Ovary (tissue), 9 donors: ENCODE results near the gene STK11IP. TPM values are rescaled to one million over a fixed set of nuclear protein-coding genes. Genes with fewer than 3 reads are reported as not detected.

ENCODE experiments used
- DNase-seq, 5 donors: peaks; one replicate each; pipeline ENCODE4 v3.0.0-alpha.2; 2019 to 2020
- H3K27ac ChIP-seq, 2 donors: fragments of 200-600 bp; one replicate each; pipeline versions ENCODE4 v1.5.1 to v1.8.0; 2019 to 2022
- H3K27me3 ChIP-seq: fragments of 200-600 bp; one replicate; pipeline ENCODE4 v1.8.0; 2022
- H3K36me3 ChIP-seq: fragments of 200-600 bp; sonication (generic); one replicate; pipeline ENCODE4 v1.5.1; 2019
- H3K4me1 ChIP-seq: one replicate; pipeline ENCODE4 v1.8.1; 2013; ENCODE audit warnings: mild to moderate bottlenecking, moderate library complexity; ENCODE audit not compliant: insufficient read depth
- H3K4me3 ChIP-seq: fragments of 200-600 bp; sonication (generic); one replicate; pipeline ENCODE4 v1.5.1; 2017
- H3K9me3 ChIP-seq, 2 donors: fragments of 200-600 bp in 1 of 2; sonication (generic) in 1 of 2; one replicate each; pipeline versions ENCODE4 v1.5.1 to v1.8.1; 2013 to 2019; ENCODE audit warnings: mild to moderate bottlenecking in 1 of 2, moderate library complexity in 1 of 2
- EP300 ChIP-seq: sonication (generic); formaldehyde crosslinking; IDR thresholded peaks from one replicate; pipeline ENCODE4 v1.6.1; 2017; ENCODE audit warnings: antibody characterized with exemption
- POLR2A ChIP-seq: fragments of 450-650 bp; IDR thresholded peaks from one replicate; pipeline ENCODE4 v1.6.1; 2017; ENCODE audit warnings: antibody characterized with exemption, mild to moderate bottlenecking, moderate library complexity
- WGBS, 3 donors: extraction: QIAGEN DNeasy Blood & Tissue Kit in 1 of 3; methylation state at CpG; one replicate each; pipeline versions ENCODE4 v1.1.5 to v1.1.7; 2013 to 2017; 5-methylcytosine and 5-hydroxymethylcytosine counted together
- intact Hi-C, 4 donors: fragments of 100-400 bp; cut with DNase I; formaldehyde crosslinking; loops; one replicate each; pipeline versions ENCODE4 v1.11.0 to v1.15.1; 2022 to 2023
- polyA plus RNA-seq, 2 donors: library from polyadenylated mRNA; stranded (reverse); fragments of 200-250 nt in 1 of 2; fragments of 350-450 nt in 1 of 2; fragmentation: Illumina TruSeq in 1 of 2; extraction: RNeasy Lipid Tissue Mini Kit (QIAGEN cat#74804) in 1 of 2; gene quantifications; one replicate each; pipeline ENCODE4 v1.2.3, GENCODE V29; 2013 to 2014
- total RNA-seq, 7 donors: library from RNA; depleted of rRNA in 2 of 7; stranded (reverse); fragments of >200 nt in 2 of 7; fragmentation: NEBNext Ultra II Directional in 3 of 7; extraction: Animal tissue kit (Norgen Biotek cat#: 25700) in 3 of 7; gene quantifications; one replicate each; pipeline versions ENCODE4 v1.1.0 to v1.2.4, GENCODE V29; 2016 to 2023
- TF ChIP-seq, protein P1 (sequence below), 3 donors: fragments of 450-650 bp in 2 of 3; fragments of 200-600 bp in 1 of 3; IDR thresholded peaks; one replicate each; pipeline versions ENCODE4 v1.5.1 to v1.8.0; 2016 to 2022; ENCODE audit warnings: antibody characterized with exemption in 3 of 3, mild to moderate bottlenecking in 1 of 3
- donor health status: DM: no; HTN: no; CAD: no; lungs with moderate emphysema.
- donor health status: DM: no; HTN: no; CAD: no.
- donor health status: Bipolar disorder and iron deficiency.
- donor health status: DM: yes; HTN: yes; CAD: no.
- donor health status: DM: no; HTN: no; CAD: no.
- donor health status: DM: yes; HTN: yes; CAD: no.

STK11IP gene
- total and polyA plus RNA-seq, 9 donors: 9.2 to 73.7 (median 43.8) TPM

DNA sequence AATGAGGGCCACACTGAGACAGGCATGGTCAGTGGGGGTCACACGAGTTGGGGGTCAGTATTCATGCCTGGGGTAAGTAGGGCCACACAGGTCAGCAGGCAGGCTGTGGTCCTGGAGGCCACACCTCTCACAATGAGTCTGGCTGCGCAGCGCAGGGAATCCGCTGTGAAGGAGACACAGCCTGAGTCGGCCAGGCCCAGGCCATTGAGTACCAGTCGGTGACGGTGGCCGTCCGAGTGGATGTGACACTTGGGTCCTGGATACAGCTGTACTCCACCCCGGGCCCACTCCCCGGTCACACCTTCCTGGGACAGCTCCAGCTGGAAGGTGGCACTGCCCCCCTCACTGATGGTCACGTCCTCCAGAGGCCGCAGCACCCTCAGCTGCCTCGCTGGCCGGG is 43.3 kb upstream of the STK11IP start:
- Histone ChIP-seq H3K4me1 (peaks cover 6% of the 10 kb centered on the region), H3K9me3 (no peaks in the 10 kb centered on the region), H3K36me3 (no peaks in the 10 kb centered on the region), H3K4me3 (no peak overlapping the region), H3K27ac (peak overlapping the region in 1 of 2 donors; percentile 92), H3K27me3 (no peaks in the 10 kb centered on the region)
- intact Hi-C loops: loop anchor here in 2 of 4 donors (5.0 kb wide), 2 partner anchors 53 to 78 kb away; no protein-coding TSS in a partner anchor
- peak in 2 of 5 donors; percentile 62 to 69 for DNase-seq
- TF ChIP-seq, protein P1, sequence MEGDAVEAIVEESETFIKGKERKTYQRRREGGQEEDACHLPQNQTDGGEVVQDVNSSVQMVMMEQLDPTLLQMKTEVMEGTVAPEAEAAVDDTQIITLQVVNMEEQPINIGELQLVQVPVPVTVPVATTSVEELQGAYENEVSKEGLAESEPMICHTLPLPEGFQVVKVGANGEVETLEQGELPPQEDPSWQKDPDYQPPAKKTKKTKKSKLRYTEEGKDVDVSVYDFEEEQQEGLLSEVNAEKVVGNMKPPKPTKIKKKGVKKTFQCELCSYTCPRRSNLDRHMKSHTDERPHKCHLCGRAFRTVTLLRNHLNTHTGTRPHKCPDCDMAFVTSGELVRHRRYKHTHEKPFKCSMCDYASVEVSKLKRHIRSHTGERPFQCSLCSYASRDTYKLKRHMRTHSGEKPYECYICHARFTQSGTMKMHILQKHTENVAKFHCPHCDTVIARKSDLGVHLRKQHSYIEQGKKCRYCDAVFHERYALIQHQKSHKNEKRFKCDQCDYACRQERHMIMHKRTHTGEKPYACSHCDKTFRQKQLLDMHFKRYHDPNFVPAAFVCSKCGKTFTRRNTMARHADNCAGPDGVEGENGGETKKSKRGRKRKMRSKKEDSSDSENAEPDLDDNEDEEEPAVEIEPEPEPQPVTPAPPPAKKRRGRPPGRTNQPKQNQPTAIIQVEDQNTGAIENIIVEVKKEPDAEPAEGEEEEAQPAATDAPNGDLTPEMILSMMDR (IDR thresholded peaks at IDR 0.05): no peak
- TF ChIP-seq POLR2A (no peak), EP300 (no peak)
- WGBS, 3 donors: 90 to 95% (median 92%) methylated on average over 15 of the region's 15 CpGs

DNA sequence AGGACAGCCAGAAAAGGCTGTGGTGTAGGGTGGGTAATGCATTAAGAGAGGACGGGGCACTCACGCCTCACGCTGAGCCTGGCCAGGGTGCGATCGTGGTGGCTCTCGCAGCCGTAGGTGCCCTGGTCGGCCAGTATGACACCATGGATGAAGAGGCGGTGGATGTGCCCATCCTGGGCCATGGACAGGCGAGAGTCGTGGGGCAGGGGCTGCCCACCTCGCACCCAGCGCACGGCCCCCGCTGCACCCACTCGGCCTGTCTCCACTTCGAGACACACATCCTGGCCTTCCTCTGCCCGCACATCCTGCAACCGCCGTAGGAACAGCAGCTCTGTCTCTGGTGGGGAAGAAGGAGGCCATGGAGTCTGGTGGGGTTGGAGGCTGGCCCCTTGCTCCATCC is 41.7 kb upstream of the STK11IP start:
- H3K4me1 ChIP-seq: peaks cover 7% of the 10 kb centered on the region
- TF ChIP-seq POLR2A (no peak), EP300 (no peak)
- TF ChIP-seq, protein P1 (IDR thresholded peaks at IDR 0.05): no peak
- no peaks in the 10 kb centered on the region for H3K36me3 ChIP-seq
- no peak overlapping the region for H3K27ac ChIP-seq
- WGBS, 3 donors: 87 to 94% (median 92%) methylated on average over 20 of the region's 20 CpGs
- no peak overlapping the region for H3K4me3 ChIP-seq
- intact Hi-C loops: loop anchor here in 2 of 4 donors (5.0 kb wide), 2 partner anchors 81 to 86 kb away; no protein-coding TSS in a partner anchor
- H3K9me3 ChIP-seq: no peaks in the 10 kb centered on the region
- no peaks in the 10 kb centered on the region for H3K27me3 ChIP-seq
- DNase-seq: no peak

DNA sequence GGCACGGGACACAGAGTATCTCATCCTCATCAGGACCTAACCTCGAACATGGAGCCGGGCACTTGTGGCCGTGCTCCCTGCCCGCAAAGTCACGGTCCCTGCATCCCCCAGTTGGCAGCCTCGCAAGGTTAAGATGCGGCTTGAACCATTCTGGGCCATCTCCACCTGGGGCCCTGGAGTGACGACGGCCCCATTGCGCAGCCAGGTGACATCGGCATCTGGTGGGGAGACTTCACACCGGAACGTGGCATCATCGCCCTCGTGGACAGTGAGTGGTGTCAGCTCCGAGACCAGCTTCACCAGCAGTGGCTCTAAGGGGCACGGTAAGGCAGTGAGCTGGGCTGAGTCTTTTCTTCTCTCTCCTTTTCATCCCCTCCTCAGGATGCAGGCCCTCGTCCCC is 41.2 kb upstream of the STK11IP start:
- no peak for DNase-seq
- Histone ChIP-seq H3K27me3 (no peaks in the 10 kb centered on the region), H3K9me3 (no peaks in the 10 kb centered on the region), H3K4me1 (peaks cover 6% of the 10 kb centered on the region), H3K4me3 (no peak overlapping the region), H3K36me3 (no peaks in the 10 kb centered on the region), H3K27ac (no peak overlapping the region)
- TF ChIP-seq, protein P1 (IDR thresholded peaks at IDR 0.05): no peak
- TF ChIP-seq EP300 (no peak), POLR2A (no peak)
- intact Hi-C loops: loop anchor here in 2 of 4 donors (5.0 kb wide), 2 partner anchors 81 to 86 kb away; no protein-coding TSS in a partner anchor
- WGBS, 3 donors: 88 to 91% (median 90%) methylated on average over 19 of the region's 19 CpGs

DNA sequence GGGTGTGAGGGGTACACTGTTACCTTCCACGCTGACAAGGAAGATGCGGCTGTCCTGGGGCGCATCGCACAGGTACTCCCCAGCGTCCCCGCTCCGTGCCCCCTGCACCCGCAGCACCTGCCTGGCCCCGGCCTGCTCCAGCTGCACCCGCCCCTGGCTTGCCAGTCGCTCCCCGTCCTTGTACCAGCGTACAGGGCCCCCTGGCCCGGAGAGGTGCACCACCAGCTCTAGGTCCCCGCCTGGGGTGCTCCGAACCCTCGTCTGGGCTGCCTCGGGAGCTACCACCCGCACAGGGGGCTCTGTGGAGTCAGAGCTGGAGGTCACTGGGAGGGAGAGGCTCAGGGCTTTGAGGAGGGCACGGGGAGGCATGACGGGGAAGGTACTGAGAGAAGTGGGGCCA is 40.3 kb upstream of the STK11IP start:
- DNase-seq: peak in 1 of 5 donors; percentile 49
- Histone ChIP-seq H3K9me3 (no peaks in the 10 kb centered on the region), H3K36me3 (no peaks in the 10 kb centered on the region), H3K27me3 (no peaks in the 10 kb centered on the region), H3K4me3 (no peak overlapping the region), H3K27ac (no peak overlapping the region), H3K4me1 (peaks cover 6% of the 10 kb centered on the region)
- intact Hi-C loops: loop anchor here in 2 of 4 donors (5.0 kb wide), 2 partner anchors 80 to 85 kb away; no protein-coding TSS in a partner anchor
- 89 to 91% (median 90%) methylated on average over 21 of the region's 21 CpGs for WGBS, 3 donors
- TF ChIP-seq, protein P1 (IDR thresholded peaks at IDR 0.05): no peak
- TF ChIP-seq EP300 (no peak), POLR2A (no peak)
